Measurements from ENCODE around the gene SRPX. TPM values are rescaled to one million over a fixed set of nuclear protein-coding genes. Genes with fewer than 3 reads are reported as not detected.

SRPX gene
- total RNA-seq, 1 donor from 2014 or later: 9.2 TPM

GRCh38 chrX:38102240-38102639, 118.4 kb downstream of the SRPX start:
- no peak for TF ChIP-seq CTCF (IDR thresholded peaks at IDR 0.05; ENCODE audit: partially characterized antibody, unreplicated experiment)
- Mint-ChIP-seq H3K27ac (ENCODE audit: unreplicated experiment) (no peak overlapping the region), H3K27me3 (ENCODE audit: unreplicated experiment) (no peaks in the 10 kb centered on the region), H3K9me3 (ENCODE audit: unreplicated experiment) (peaks cover 2% of the 10 kb centered on the region), H3K36me3 (ENCODE audit: unreplicated experiment) (no peaks in the 10 kb centered on the region), H3K4me1 (ENCODE audit: low read depth, unreplicated experiment) (no peaks in the 10 kb centered on the region), H3K4me3 (ENCODE audit: unreplicated experiment) (no peak overlapping the region)
- no peak for DNase-seq

- H3K9me3 Mint-ChIP-seq (ENCODE audit: unreplicated experiment): no peaks in the 10 kb centered on the region
- H3K27ac Mint-ChIP-seq (ENCODE audit: unreplicated experiment): no peak overlapping the region
- H3K4me3 Mint-ChIP-seq (ENCODE audit: unreplicated experiment): no peak overlapping the region
- no peak for TF ChIP-seq CTCF (IDR thresholded peaks at IDR 0.05; ENCODE audit: partially characterized antibody, unreplicated experiment)
- H3K36me3 Mint-ChIP-seq (ENCODE audit: unreplicated experiment): no peaks in the 10 kb centered on the region
- H3K27me3 Mint-ChIP-seq (ENCODE audit: unreplicated experiment): no peaks in the 10 kb centered on the region
- H3K4me1 Mint-ChIP-seq (ENCODE audit: low read depth, unreplicated experiment): no peaks in the 10 kb centered on the region
- DNase-seq: no peak
Observed at GRCh38 chrX:38099688-38100087, 121.0 kb downstream of the SRPX start.

Other genes with a start within 250 kb of the SRPX start
- not detected for gene SYTL5, start 214.3 kb downstream of the SRPX start, total RNA-seq (ENCODE audit: unreplicated experiment)
- 4.6 TPM for gene RPGR, start 106.6 kb upstream of the SRPX start, total RNA-seq (ENCODE audit: unreplicated experiment)
- not detected for gene OTC, start 131.7 kb upstream of the SRPX start, total RNA-seq (ENCODE audit: unreplicated experiment)